NCI-H82 treated with DMSO at 0.1 percent for 48 hours (cell line): Measurements from ENCODE around the gene CUEDC1.

Source experiments
- DNase-seq: peaks from one replicate; lab custom pipeline; 2025; ENCODE audit not compliant: unreplicated experiment; lab: John Stamatoyannopoulos, UW

Gene CUEDC1

DNA sequence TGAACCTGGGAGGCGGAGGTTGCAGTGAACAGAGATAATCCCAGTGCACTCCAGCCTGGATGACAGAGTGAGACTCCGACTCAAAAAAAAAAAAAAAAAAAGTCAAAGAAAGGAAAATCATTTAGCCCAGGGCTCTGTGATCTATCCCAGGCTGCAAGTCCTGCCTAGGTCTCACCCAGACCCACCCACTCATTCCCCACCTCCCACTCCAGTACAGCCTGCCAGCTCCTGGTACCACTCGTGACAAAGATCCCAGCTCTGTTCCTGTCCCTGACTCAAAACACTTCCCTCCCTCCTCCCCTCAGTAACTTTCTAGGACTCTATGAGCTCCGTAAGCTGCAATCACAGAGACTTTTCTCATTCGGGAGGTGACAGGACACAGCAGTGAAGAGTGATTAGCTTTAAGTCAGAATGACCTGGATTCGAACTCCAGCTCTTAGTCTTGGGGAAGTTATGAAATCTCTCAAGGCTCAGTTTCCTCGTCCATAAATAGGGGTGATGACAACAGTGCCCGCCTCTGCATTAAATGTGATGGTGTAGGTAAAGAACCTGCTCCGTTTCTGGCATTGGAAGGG lies 77.3 kb downstream of the CUEDC1 start:
- DNase-seq: no peak

DNA sequence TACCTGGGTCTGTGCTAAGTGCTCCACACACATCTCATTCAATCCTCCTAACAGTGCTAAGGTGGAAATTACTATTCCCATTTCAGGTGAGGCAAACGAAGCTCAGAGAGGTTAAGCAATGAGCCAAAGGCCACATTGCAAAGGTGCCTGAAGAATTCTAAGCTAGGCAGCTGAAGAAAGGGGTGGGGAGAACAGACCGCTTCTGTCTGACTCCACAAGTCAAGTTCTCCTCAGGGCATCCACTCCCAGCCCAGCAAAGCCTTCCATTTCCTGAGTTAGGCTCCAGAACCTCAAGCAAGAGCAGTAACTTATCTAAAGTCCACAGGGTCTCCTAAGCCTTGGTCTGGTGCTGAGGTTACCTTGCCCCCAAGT lies 78.4 kb downstream of the CUEDC1 start:
- DNase-seq: no peak

DNA sequence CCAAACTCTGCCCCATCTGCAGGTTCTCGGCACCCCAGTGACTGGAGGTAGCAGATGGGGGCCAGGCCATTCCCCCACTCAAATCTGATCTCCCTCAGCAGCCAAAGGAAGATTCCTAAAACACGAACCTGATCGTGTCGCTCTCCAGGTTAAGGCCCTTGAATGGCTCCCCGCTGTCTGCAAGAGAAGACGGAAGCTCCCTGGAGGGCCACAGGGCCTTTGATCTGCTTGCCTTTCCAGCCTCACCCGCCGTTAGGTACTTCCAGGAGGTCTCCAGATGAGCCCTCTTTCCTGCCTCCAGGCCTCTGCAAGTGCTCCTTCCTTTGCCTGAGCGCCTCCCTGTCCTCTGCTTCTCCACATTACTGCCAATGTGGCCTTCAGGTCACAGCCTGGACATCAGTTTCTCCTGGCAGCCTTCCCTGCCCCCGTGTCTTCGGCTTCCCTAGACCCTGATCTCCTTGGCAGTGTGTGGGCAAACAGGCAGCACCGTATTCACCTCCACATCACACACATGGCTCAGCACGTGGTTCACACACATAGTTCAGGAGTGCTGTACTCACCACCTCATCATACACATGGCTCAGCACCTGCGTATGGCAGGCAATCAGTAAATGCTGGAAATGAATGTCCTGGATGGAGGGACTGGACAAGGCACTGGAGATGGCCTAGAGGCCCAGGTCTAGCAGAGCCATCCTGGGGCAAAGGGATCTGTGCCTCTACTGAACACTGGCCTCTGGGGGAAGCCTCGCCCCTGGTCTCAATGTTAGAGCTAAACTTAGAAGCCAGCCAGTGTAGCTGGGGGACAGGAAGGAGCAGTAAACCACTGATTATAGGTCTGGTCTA lies 79.0 kb downstream of the CUEDC1 start:
- no peak for DNase-seq

DNA sequence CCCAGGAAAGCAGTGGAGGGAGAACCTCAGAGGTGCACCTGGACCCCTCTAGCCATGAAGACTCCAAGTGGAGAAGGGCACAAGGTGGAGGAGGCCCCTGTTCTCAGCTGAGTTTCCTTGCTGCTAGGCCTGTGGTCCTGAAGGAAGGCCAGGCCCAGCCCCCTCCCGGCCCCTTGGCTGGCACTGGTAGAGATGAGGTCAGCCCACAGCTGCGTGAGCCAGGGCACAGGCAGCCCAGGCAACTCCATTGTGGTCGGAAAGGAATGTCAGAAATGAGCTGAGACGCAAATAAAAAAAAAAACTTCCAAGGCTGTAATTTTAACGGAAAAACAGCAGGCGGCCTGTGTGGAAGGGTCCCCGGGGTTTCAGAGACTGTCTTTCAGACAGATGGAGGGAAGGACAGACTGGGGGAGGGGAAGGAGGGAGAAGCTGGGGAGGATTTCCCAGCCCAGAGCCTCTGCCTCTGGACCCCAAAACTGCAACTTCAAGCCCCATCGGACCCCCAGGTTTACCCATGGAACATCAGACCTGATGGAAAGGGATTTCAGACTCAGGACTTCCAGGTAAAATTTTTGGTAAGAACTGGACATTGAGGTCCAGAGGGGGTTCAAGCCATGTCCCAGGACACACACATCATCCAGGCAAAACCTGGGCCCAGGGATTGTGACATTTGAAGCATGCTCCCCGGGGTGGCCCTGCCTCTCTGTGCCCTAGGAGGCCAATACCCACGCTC lies 79.8 kb downstream of the CUEDC1 start:
- DNase-seq: peak; percentile 52

DNA sequence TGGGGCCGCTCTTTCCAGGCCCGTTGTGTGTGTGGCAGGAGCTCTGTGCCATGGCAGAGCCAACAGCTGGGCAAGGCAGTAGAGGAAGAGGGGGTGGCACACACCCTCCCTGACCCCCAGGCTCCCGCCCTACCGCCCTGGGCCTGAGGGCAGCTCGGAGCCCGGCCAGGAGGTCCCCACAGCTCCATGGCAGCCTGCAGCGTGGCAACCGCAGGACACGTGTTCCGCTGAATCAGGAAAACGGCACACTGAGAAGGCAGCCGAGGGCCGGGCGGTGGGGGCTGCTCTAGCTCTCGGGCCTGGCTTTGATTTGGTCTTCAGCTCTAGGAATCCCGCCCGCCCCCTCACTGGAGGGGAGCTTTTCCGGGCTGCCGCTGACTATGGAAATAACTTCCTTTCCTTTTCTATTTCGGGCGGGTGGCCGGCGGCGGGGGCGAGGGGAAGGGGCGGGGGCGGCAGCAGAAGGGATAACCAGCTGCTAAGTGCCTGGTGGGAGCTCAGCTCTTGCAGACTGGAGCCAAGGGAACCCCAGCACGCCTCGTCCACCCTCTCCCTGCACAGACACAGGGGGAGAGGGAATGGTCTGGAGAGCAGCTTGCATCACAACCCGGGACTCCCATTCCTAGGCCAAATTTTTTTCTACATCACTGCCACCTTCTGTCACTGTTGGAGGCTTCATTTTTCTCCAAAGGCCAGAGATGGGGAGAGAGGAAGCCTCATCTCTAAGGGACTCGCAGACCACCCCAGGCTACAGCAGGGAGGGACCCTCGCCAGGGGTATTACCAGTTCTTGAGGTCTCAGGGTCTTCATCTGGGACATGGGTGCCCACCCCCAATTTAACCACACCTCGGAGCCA lies 80.5 kb downstream of the CUEDC1 start:
- DNase-seq: peak; percentile 82

DNA sequence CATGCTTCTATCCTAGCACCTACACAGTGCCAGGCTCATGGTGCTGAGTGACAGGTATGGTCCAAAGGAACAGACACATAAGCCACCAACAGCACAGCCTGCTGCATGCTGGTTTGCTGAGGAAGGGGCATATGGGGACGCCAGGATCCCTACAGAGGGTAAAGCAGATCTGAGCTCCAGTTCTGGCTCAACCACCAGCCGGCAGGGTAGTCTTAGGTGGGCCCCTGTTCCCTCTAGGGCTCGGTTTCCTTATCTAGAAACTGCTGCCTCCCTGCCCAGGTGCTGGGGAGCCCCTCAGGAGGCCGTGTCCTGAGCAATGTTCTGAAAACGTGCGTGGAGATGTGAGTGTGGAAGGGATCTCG lies 81.2 kb downstream of the CUEDC1 start:
- peak; percentile 35 for DNase-seq

DNA sequence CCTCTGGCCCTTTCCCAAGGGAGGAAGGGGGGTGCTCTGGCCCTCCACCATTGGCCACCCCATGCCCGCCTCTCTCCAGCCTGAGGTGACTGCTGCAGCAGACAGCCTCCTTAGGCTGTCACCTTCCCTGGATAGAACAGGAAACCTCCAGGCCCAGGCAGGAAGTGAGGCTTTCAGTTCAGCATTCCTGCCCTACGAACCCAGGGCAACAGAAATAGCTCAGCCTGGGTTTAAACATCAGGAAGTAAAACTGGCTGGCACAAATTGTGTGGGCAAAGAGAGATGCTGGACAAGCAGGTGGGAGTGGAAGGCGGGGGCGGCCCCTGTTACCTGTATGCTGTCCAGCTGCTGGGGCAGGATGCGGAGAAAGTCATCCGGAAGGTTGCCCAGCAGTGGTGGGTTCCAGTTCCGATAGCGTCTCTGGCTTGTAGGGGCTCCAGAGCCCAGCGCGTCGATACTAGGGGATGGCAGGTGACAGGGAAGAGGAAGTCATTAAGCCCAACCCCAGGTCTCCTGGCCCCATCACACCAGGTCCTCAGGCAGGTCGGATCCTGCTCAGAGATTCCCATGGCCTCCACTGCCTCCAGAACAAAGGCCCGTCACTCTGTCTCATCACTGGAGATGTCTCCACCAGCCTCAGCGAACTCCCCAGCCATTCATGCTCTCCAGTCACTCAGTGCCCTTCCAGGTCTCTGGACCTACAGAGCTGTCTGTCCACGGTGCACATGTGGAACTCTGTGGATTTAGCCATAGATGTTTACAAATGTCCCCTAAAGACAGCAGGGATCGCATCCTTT lies 81.8 kb downstream of the CUEDC1 start:
- no peak for DNase-seq

DNA sequence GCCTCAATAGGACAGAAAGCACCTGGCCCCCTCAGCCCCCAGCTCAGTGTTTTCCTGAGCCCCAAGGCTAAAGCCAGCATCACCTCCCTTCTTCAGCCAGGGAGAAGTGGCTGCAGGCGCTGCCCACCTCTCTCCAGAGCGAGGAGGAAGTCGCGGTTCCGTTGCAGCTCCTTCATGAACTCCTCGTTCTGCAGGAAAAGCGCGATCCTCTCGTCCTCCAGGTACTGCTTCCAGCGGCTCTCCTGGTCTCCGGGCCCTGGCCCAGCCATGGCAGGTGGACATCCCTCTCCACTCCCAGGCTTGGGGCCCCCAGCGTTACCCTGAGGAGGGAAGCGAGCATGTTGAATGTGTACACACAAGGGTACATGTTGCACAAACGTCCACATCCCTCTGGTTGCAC lies 82.7 kb downstream of the CUEDC1 start:
- DNase-seq: no peak

DNA sequence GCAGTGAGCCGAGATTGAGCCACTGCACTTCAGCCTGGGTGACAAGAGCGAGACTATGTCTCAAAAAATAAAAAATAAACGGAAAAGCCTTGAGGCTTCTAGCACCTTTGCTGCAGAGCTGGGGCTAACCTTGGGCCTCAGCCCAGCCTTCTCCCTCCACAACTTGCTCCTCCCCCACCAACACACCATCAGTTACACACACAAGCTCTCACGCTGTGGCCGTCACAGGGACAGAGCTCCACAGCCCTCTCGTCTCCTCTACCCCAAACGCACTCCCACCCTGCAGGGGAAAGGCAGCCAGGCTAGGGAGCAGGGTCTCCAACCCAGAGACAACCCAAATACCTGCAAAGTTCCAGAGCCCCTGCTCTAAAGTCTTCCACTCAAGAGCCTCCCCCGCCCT lies 83.3 kb downstream of the CUEDC1 start:
- DNase-seq: no peak

DNA sequence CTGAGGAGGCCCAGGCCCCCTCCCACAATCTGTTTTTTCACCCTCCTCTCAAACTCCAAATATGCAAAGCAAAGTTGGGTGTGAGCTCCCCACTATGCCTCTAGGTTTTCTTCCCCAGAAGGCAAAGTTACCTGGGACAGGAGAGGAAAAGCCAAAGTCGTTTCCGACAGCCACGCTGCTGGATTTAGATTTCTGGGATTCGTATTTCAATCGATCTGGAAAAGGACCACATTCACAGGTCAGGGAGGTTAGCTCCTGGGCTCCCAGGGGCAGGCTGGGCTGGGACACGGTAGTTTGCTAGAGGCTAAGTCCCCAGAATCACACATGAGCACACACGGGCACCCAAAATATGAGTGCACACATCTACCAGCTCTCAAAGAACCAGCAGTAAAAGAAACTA lies 84.1 kb downstream of the CUEDC1 start:
- no peak for DNase-seq

DNA sequence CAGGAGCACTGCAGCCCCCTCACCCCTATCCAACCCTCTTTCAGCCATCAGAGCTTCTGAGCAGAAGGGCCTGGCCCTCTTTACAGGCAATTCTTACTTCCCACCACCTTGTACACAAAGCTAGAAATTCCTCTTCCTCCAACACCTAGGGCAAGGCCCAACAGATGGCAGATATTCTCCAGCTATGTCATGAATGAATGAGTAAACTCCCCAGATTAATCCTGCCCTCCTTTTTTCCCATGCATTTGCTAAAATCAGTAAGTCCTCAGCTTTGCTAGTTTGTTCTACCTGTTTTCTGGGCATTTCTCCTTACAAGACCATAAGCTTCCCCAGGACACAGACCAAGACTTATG lies 85.0 kb downstream of the CUEDC1 start:
- peak; percentile 68 for DNase-seq

DNA sequence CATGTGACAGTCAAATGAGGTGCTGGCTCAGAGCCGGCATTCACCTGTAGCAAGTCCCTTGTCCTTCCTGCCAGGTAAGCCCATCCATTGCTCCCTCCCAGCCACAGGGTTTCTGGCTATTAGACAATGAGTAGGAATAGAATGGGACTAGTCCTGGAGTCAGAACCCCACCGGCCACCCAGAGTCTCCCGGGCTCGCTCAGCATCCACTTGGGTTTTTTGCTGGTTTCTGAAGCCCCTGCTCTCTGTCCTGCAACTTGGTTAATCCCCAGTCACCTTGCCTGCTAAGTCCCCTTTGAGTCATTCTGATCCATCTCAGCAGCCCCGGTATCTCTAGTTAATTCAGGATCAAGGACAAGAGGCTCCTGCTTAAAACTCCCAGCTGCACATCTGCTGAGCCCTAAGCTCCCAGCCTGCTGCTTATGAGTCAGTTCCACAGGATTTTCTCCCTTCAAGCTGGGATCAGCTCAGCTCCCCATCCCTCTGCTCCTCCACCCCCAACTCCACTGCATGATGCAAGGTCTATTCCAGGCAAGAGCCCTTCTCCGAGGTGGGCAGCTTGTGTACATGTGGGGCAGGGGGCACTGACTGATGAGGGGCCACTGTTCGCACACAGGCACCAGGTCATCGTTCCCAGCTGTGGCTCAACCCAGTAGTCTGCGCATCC lies 85.5 kb downstream of the CUEDC1 start:
- DNase-seq: peak; percentile 100

DNA sequence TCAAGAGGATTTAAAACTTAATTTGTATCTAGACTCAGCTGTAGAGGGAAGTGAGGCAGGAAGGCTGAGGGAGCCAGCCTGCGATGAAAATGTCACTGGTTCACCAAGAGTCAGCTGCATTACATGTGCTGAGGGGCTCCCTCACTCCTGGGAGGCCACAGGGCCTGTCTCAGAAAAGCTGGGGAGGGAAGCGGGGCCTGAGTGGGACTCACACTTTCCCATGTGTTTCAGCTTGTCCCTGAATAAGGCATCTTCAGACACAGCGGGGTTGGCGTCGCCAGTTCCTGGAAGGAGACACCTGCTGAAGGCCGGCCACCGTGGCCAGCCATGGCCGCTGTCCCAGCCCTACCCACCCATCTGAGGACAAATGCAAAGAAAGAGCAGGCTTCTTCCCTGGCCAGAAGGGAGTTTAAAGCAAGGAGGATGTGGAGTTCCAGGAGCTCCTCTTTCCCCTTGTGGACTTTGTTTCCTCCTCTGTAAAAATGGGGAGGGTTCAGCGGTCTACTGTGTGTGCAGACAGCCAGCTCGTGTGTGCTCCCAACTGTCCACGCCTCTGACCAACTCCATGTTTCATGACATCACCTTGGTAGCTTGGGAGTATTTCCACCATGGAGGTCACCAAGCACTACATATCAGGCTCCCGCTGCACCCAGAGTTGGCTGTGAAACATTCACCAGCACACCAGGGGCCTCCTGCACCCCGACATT lies 86.1 kb downstream of the CUEDC1 start:
- no peak for DNase-seq

DNA sequence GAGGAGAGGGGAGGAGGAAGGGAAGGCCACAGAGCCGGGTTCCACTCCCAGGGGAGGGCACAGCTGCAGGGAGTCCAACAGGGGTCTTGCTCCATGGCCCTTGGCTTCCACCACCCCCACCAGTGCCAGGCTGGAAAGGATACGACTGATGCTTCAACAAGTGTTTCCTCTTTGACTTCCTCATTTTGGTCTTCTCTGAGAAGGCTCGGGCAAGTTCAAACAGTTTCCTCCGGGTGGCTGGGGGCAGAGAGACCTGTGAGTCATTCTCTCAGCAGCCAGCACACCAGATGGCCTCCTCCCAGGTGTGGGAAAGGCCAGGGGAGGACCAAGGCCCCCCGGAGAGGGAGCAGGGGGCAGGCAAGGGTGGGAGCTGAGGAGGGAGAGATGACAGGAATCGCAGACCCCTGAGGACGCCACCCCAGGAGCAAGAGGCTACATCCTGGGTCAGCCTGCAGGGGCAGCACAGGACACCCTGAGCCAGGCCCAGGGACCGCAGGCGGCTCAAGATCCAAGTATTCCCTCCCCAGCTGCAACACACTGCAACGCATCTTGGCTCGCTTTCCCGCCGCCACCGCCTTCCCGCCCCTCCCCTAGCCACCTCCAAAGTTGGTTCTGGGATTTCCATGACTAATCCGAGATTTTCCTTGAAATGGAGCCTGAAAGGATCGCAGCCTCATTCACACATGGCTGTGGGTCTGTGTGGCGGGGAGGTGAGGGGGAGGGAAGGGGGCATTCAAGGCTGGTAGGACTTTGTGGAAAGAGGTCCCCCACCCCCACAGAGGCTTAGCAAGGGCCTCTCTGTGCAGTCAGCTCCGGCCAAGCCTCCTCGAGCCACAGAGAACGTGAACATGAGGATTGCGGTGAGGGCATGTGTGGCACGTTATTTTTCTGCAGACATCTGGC lies 87.0 kb downstream of the CUEDC1 start:
- peak; percentile 93 for DNase-seq

DNA sequence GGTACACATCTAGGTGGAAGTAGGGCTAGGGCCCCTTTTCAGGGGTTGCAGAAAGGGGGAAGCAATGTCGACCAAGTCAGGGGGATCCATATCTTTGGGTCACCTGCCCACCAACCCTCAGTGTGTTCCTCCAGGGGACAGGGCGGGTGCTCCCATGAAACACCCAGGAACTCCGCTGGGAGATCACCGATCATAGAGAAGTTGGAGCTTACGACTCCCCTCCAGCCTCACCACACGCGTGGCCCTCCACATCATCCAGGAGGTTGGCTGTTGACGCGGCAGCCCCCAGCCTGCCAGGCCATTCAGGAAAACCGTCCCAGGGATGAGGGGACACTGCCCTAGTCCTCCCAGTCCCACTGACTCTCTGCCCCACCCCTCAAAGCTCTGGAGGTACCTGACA lies 88.1 kb downstream of the CUEDC1 start:
- no peak for DNase-seq

DNA sequence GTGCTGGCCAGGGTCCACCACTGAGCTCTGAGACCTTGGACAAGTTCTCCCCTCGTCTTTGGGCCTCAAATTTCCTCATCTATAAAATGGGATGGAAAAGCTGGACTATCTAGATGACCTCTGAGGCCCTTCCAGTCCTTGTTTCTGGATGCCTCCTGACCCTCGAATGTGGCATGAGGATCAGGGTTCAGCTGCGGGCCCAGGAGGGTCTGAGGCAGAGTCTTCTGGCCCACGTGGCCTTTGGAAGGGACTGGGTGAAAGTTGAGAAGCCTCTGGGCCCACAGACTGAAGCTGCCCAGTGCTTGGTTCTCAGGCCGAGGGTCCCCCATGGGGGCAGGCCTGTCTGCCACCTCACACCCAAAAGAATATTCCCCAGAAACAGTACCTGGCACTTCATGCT lies 88.5 kb downstream of the CUEDC1 start:
- no peak for DNase-seq

DNA sequence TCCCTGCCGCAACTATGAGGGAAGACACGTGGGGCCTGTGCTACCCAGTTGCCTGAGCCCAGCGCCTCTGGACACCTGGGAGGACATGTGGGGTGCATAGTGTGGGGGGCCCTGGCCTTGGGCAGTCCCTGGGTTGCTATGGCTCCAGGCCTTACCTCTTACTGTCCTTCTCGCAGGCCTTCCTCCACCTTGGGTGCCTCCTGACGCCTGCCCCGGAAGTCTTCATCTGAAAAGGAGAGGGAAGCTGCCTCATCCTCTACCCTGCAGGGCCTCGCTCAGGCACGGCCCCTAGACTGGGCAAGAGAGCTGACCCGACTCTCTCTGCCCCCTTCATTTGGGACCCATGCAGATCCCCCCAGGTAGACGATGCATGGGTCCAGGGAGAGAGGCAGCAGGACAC lies 88.9 kb downstream of the CUEDC1 start:
- no peak for DNase-seq

DNA sequence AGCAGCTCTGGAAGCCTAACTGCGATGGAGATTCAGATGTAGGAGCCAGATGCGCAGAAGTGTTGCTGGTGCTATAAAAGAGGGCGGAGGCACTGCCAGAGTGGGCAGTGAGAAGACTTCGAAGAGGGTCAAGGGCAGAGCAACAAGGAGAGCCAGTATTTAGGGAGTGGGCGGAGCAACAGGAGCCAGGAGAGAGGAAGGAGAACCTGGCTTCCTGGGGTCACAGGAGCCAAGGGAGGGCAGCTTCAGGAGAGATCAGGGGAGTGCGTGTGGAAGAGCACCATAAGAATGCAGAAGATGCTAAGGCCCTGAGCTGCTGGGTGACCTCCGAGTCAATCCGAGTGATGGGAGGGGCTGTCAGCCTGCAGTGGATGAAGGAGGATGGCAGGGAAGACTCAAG lies 90.9 kb downstream of the CUEDC1 start:
- no peak for DNase-seq
